A673 (cell line): ENCODE results near the gene GPER1. TPM values are rescaled to one million over a fixed set of nuclear protein-coding genes. Genes with fewer than 3 reads are reported as not detected.
A peak's percentile ranks its signal among the peaks of the same experiment; 100 is the strongest.

Experiments
- BruUV-seq: library from RNA; stranded (reverse); fragments of 400-500 nt; replicated peaks from 2 replicates; lab custom pipeline; 2021; lab: Mats Ljungman, UMichigan
- CTCF ChIA-PET: fragments of 300-600 bp; sonication (Branson Sonifier 250); formaldehyde crosslinking; loops from one replicate; lab custom pipeline; 2022; ENCODE audit warnings: antibody characterized with exemption; lab: Charles Lee
- POLR2A ChIA-PET: fragments of 300-600 bp; sonication (Branson Sonifier 250); formaldehyde crosslinking; loops from one replicate; lab custom pipeline; 2022; ENCODE audit warnings: antibody characterized with exemption; ENCODE audit not compliant: low non-redundant PET; lab: Charles Lee
- DNase-seq: peaks from one replicate; pipeline ENCODE4 v3.0.0-alpha.2; 2015; ENCODE audit warnings: low spot score
- H3K27ac ChIP-seq: fragments of 200-600 bp; sonication (generic); 2 replicates; pipeline ENCODE4 v1.5.1; 2016; ENCODE audit warnings: mixed run types, low read depth, mild to moderate bottlenecking, mixed read lengths, antibody characterized with exemption, low read length; ENCODE audit not compliant: poor library complexity, severe bottlenecking
- H3K27me3 ChIP-seq: fragments of 200-600 bp; sonication (generic); replicated peaks from 2 replicates; pipeline ENCODE4 v1.6.1; 2017; ENCODE audit warnings: mixed run types, low read depth, mild to moderate bottlenecking, mixed read lengths, antibody characterized with exemption, low read length; ENCODE audit not compliant: insufficient read depth, poor library complexity
- H3K36me3 ChIP-seq: fragments of 200-600 bp; sonication (generic); 2 replicates; pipeline ENCODE4 v1.6.1; 2016; ENCODE audit warnings: mixed run types, mild to moderate bottlenecking, mixed read lengths, antibody characterized with exemption, low read length; ENCODE audit not compliant: insufficient read depth, poor library complexity, severe bottlenecking
- H3K4me1 ChIP-seq: fragments of 200-600 bp; sonication (generic); 2 replicates; pipeline ENCODE4 v1.6.1; 2017; ENCODE audit warnings: mixed run types, mild to moderate bottlenecking, mixed read lengths, antibody characterized with exemption, low read length; ENCODE audit not compliant: insufficient read depth, poor library complexity, severe bottlenecking
- H3K4me3 ChIP-seq: fragments of 200-600 bp; sonication (generic); 2 replicates; pipeline ENCODE4 v1.5.1; 2016; ENCODE audit warnings: low read depth, mixed run types, mild to moderate bottlenecking, mixed read lengths, low read length; ENCODE audit not compliant: poor library complexity, severe bottlenecking
- H3K9me3 ChIP-seq: fragments of 200-600 bp; sonication (generic); 2 replicates; pipeline ENCODE4 v1.6.1; 2016; ENCODE audit warnings: mixed run types, low read depth, mild to moderate bottlenecking, mixed read lengths, antibody characterized with exemption, low read length; ENCODE audit not compliant: poor library complexity, severe bottlenecking
- CTCF ChIP-seq: fragments of 300-800, 200-600 bp; sonication (generic); conservative IDR thresholded peaks from 2 replicates; pipeline ENCODE4 v1.5.1; 2017; ENCODE audit warnings: low read depth, mild to moderate bottlenecking, antibody characterized with exemption, low read length, moderate library complexity, mixed read lengths
- EZH2 ChIP-seq: fragments of 200-600 bp; sonication (generic); IDR thresholded peaks from 2 replicates; pipeline ENCODE4 v1.6.1; 2017; ENCODE audit warnings: borderline replicate concordance, low read depth, mild to moderate bottlenecking, mixed read lengths, antibody characterized with exemption, low read length; ENCODE audit not compliant: poor library complexity, severe bottlenecking
- intact Hi-C: fragments of 100-400 bp; cut with micrococcal nuclease; formaldehyde crosslinking; loops from one replicate; pipeline ENCODE4 v1.10.0; 2022; ENCODE audit not compliant: unreplicated experiment
- total RNA-seq: library from RNA; stranded (reverse); gene quantifications from 2 replicates; pipeline ENCODE4 v1.2.3, GENCODE V29; 2021

GPER1 gene
- total RNA-seq, 1 experiment from 2014 or later, result 0.37 TPM

GRCh38 chr7:1124164-1124563 lies 36.3 kb downstream of the GPER1 start:
- peaks cover 5% of the 10 kb centered on the region for H3K36me3 ChIP-seq
- H3K4me3 ChIP-seq, result no peak overlapping the region
- POLR2A ChIA-PET, result interaction anchor here (0.6 kb wide), 1 partner anchor 371 kb away, joined by 3 read pairs; no protein-coding TSS in a partner anchor
- peaks cover 20% of the 10 kb centered on the region for H3K4me1 ChIP-seq
- peak overlapping the region; percentile 53 for H3K27ac ChIP-seq
- DNase-seq, result no peak
- no peaks in the 10 kb centered on the region for H3K27me3 ChIP-seq
- H3K9me3 ChIP-seq, result no peaks in the 10 kb centered on the region
- CTCF ChIA-PET, result interaction anchor here (1.3 kb wide), 1 partner anchor 131 kb away, joined by 12 read pairs; no protein-coding TSS in a partner anchor
- TF ChIP-seq CTCF (no peak), EZH2 (no peak)
- no TSS peak for BruUV-seq
- intact Hi-C loops, result no loop called here

GRCh38 chr7:1124816-1125602 lies 37.1 kb downstream of the GPER1 start:
- H3K9me3 ChIP-seq, result no peaks in the 10 kb centered on the region
- peaks cover 5% of the 10 kb centered on the region for H3K36me3 ChIP-seq
- H3K4me3 ChIP-seq, result no peak overlapping the region
- H3K27ac ChIP-seq, result no peak overlapping the region
- ChIA-PET CTCF (no interaction called here), POLR2A (no interaction called here)
- no peaks in the 10 kb centered on the region for H3K27me3 ChIP-seq
- H3K4me1 ChIP-seq, result peaks cover 20% of the 10 kb centered on the region
- TF ChIP-seq EZH2 (no peak), CTCF (no peak)
- no TSS peak for BruUV-seq
- no peak for DNase-seq
- intact Hi-C loops, result no loop called here

GRCh38 chr7:1125603-1125969 lies 37.7 kb downstream of the GPER1 start:
- intact Hi-C loops, result no loop called here
- DNase-seq, result no peak
- H3K36me3 ChIP-seq, result peaks cover 5% of the 10 kb centered on the region
- CTCF ChIA-PET, result no interaction called here
- TSS peak; percentile 38 for BruUV-seq
- no peak overlapping the region for H3K27ac ChIP-seq
- H3K4me1 ChIP-seq, result peaks cover 20% of the 10 kb centered on the region
- H3K9me3 ChIP-seq, result no peaks in the 10 kb centered on the region
- TF ChIP-seq EZH2 (no peak), CTCF (no peak)
- no peak overlapping the region for H3K4me3 ChIP-seq
- H3K27me3 ChIP-seq, result no peaks in the 10 kb centered on the region
- POLR2A ChIA-PET, result no interaction called here
